Liver (tissue), 3 donors: Measurements from ENCODE around the gene A1CF.
"Not testable (repeated sequence)": the region's sequence is repeated elsewhere in the genome, so short reads cannot be mapped to it uniquely, and the experiment has no call there.

Source experiments
- ATF3 ChIP-seq: IDR thresholded peaks from 2 replicates; pipeline ENCODE4 v1.6.1; 2016; ENCODE audit warnings: antibody characterized with exemption
- EGR1 ChIP-seq, 2 donors: IDR thresholded peaks; 2 replicates each; pipeline ENCODE4 v1.6.1; 2016 to 2018; ENCODE audit warnings: antibody characterized with exemption in 2 of 2, low read depth in 2 of 2
- FOXA1 ChIP-seq: IDR thresholded peaks from 2 replicates; pipeline ENCODE4 v1.6.1; 2016; ENCODE audit warnings: antibody characterized with exemption
- GABPA ChIP-seq, 2 donors: IDR thresholded peaks in 1 of 2; conservative IDR thresholded peaks in 1 of 2; 2 replicates each; pipeline ENCODE4 v1.6.1; 2016; ENCODE audit warnings: antibody characterized with exemption in 2 of 2, mild to moderate bottlenecking in 1 of 2, moderate library complexity in 1 of 2
- HNF4A ChIP-seq, 2 donors: conservative IDR thresholded peaks; 2 replicates each; pipeline ENCODE4 v1.6.1; 2016; ENCODE audit warnings: antibody characterized with exemption in 2 of 2, mild to moderate bottlenecking in 2 of 2
- HNF4G ChIP-seq: IDR thresholded peaks from 2 replicates; pipeline ENCODE4 v1.6.1; 2016; ENCODE audit warnings: antibody characterized with exemption
- JUND ChIP-seq, 2 donors: IDR thresholded peaks; 2 replicates each; pipeline ENCODE4 v1.6.1; 2016; ENCODE audit warnings: antibody characterized with exemption in 2 of 2
- REST ChIP-seq: IDR thresholded peaks from 2 replicates; pipeline ENCODE4 v1.6.1; 2016; ENCODE audit warnings: antibody characterized with exemption, mild to moderate bottlenecking
- SP1 ChIP-seq: IDR thresholded peaks from 2 replicates; pipeline ENCODE4 v1.6.1; 2018; ENCODE audit warnings: antibody characterized with exemption, mild to moderate bottlenecking
- TAF1 ChIP-seq: conservative IDR thresholded peaks from 2 replicates; pipeline ENCODE4 v1.6.1; 2016; ENCODE audit warnings: antibody characterized with exemption, mild to moderate bottlenecking
- ZBTB33 ChIP-seq: IDR thresholded peaks from 2 replicates; pipeline ENCODE4 v1.6.1; 2016; ENCODE audit warnings: antibody characterized with exemption
- TF ChIP-seq, protein P1 (sequence below): fragments of 150-350 bp; IDR thresholded peaks from 2 replicates; pipeline ENCODE4 v1.5.1; 2017; ENCODE audit warnings: improper control_type of control experiment, low read depth, low read length; ENCODE audit not compliant: missing input control
- donor health status: healthy.
- donor health status: healthy.

DNA sequence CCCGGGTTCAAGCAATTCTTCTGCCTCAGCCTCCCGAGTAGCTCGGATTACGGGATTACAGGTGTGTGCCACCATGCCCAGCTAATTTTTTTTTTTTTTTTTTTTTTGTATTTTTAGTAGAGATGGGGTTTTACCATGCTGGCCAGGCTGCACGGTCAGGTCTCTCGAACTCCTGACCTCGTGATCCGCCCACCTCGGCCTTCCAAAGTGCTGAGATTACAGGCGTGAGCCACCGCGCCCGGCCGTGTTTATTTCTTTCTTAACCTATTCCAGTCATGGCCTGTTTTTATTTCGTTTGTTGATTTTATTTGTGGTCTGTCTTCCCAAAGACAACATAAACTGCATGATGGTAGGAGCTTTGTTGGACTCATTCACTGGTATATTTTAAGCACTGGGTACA lies 20.4 kb upstream of the A1CF start:
- TF ChIP-seq, protein P1, sequence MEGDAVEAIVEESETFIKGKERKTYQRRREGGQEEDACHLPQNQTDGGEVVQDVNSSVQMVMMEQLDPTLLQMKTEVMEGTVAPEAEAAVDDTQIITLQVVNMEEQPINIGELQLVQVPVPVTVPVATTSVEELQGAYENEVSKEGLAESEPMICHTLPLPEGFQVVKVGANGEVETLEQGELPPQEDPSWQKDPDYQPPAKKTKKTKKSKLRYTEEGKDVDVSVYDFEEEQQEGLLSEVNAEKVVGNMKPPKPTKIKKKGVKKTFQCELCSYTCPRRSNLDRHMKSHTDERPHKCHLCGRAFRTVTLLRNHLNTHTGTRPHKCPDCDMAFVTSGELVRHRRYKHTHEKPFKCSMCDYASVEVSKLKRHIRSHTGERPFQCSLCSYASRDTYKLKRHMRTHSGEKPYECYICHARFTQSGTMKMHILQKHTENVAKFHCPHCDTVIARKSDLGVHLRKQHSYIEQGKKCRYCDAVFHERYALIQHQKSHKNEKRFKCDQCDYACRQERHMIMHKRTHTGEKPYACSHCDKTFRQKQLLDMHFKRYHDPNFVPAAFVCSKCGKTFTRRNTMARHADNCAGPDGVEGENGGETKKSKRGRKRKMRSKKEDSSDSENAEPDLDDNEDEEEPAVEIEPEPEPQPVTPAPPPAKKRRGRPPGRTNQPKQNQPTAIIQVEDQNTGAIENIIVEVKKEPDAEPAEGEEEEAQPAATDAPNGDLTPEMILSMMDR, result not testable (repeated sequence)
- TF ChIP-seq REST; EGR1 (IDR thresholded peaks at IDR 0.05; ENCODE audit: low read depth in 2 of 2); TAF1; ZBTB33; ATF3; JUND (IDR thresholded peaks at IDR 0.05); HNF4A (conservative IDR thresholded peaks at IDR 0.05); SP1; FOXA1; HNF4G; GABPA (IDR thresholded peaks at IDR 0.05 in 1 of 2, conservative IDR thresholded peaks at IDR 0.05 in 1 of 2): not testable (repeated sequence)
